HG03045 (cell line): Measurements from ENCODE around the gene UROC1.

ENCODE experiments used
- ATAC-seq: cut with Tn5 transposase; IDR thresholded peaks from one replicate; pipeline ENCODE4 v1.9.1; 2021; ENCODE audit warnings: mild to moderate bottlenecking, moderate library complexity; ENCODE audit not compliant: unreplicated experiment

Gene UROC1

DNA sequence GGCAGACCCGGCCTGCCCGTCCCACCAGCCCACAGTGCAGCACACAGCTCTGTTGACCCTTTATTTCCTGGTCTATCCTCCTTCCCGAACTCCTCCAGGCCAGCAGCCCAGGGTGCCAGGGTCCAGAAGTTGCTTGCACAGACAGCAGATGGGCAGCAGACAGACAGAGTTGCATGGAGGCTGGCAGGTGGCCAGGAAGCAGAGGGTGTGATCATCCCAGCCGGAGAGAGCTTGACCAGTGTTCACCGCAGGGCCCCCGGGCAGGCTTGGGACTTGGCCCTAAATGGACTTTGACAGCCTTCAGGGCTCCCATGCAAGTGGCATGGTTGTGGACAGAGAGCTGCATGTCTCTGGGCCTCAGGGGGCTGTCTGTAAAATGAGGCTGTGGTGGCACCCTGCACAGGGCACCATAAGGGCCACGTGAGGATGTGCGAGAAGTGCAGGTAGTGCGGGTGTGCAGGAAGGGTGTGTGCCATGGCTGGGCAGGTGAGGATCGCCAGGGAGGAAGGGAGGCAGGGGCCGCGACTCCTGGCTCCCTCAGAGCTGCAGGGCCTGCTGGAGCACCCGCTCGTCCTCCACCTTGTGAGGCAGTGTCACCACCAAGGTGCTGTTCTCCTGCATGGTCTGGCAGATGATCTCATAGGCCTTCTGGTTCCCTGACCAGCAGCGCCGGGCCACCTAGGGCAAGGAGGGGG lies 35.6 kb downstream of the UROC1 start:
- no peak for ATAC-seq

DNA sequence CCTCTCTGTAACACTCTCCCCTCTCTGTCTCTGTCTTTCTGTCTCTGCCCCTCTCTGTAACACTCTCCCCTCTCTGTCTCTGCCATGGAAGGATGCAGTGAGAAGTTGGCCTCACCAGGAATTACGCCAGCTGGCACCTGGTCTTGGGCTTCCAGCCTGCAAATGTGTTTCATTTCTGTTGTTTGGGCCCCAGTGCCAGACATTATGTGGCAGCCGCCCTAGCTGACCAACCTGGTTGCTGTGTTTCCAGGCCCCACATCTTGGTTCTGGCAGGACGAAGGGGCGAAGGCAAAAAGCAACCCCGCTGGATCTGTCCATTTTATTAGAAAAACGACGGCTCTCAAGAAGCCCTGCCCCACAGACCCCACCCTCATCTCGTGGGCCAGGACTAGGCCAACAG lies 36.7 kb downstream of the UROC1 start:
- no peak for ATAC-seq

DNA sequence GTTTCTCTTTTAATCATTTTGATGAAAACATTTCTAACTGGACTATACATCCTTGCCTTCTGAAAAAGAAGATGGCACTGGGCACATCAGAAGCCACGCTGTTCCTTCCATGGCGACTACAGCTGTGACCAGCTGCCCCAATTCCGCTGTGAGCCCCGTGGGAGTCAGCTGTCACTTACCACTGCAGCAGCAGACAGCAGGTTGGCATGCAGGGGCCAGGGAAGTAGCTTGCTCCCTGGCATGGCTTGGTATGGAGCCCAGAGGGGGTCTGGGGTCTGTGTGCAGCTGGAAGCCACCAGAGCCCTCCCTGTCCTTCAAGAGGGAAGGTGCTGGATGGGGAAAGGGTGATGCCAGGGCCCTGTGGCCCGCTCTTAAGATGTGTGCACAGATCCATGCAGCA lies 37.4 kb downstream of the UROC1 start:
- ATAC-seq, result no peak

DNA sequence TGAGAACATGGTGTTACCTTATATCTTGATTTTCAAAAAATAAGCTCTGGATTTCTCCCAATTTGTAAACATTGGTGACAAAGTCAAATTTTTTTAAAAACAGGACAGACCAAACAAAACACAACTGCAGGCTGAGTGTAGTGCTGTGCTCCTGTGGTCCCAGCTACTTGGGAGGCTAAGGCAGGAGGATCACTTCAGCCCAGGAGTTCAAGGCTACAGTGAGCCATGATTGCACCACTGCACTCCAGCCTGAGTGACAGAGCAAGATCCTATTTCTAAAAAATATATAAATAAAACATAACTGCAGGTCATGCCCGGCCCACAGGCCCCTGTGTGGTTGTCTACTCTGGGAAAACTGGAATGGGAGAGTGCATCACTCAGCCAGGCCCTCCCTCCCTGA lies 37.9 kb downstream of the UROC1 start:
- ATAC-seq, result no peak

DNA sequence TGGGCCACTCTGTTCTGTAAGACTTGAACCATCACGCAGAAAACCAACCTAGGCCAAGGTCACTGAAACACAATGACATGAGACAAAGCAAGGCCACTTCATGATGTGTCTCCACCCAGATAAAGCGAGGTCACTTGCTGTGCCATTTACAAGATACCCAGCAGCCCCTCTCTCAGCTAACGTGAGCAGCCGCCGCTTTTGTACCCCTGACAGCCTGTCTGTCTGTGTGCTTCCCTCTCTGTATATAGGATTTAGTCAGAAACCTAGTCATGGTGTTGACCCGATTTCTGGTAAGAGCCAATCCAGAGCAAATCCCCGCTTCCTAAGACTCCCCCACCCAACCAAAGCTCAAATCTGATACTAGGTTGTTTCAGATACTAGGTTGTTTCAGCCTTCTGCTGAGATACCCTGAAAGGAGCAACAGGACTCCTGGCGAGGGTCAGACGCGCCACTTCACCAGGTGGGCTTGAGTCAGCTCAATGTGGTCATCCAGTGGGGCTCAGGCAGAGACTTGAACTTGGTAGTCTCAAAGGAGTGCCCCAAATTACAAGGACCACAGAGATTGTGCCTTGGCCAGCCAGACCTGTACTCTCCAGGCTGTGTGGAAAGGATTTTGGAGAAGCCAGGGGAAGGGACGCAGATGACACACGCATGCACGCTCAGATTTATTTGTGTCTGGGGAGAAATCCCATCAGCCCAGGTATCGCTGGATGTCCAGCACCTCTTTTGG lies 38.8 kb downstream of the UROC1 start:
- no peak for ATAC-seq

DNA sequence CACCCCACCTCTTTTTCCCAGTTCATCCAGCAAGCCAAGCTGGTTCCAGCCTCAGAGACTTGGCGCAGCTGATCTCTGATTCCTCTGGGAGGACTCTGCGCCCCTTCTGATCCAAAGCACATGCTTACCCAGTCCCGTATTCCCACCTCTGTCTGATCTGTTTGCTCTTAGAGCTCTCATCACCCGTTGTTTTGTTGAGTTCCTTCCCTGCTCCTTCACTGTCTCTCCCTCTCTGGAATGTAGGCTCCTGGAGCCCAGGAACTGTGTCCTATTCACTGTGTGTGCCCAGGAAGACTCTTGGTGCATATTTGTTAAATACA lies 40.6 kb downstream of the UROC1 start:
- ATAC-seq, result no peak

DNA sequence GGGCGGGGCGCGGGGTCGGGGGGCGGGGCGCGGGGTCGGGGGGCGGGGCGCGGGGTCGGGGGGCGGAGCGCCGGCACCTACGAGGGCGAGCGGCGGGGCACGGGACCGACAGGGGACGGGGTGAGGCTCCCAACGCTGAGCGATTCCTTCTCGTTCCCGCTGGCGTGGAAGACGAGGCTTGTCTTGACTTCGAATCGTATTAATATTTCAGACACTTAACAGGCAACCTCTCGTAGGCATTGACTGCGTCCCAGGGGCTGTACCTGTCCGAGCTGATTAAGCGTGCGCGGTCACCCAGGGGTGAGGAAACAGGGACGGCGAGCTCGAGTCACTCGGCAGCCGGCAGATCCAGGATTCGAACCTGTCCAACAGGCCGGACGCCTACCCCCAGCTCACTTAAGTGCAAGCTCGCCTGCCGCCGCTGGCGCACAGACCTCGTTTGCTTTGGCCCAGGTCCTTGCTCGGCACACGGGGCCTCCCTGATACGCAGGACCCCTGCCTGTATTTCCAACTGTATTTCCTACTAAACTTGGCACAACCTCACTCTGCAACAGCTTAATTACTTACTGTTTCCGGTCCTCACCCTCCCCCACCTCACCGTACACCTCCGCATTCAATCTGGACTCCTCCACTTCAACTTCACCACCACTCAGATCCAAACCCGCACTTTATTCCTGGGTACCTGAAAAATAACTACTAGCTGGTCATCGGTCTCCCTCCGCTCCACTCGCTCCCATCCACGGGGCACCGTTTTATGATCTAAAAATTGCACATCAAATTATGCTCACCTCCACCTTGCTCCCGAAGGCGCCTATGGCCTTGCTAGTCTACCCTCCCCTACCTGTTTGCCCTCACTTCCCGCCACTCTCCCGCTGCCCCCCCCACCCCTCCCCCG lies 41.2 kb downstream of the UROC1 start:
- ATAC-seq, result peak; percentile 33

DNA sequence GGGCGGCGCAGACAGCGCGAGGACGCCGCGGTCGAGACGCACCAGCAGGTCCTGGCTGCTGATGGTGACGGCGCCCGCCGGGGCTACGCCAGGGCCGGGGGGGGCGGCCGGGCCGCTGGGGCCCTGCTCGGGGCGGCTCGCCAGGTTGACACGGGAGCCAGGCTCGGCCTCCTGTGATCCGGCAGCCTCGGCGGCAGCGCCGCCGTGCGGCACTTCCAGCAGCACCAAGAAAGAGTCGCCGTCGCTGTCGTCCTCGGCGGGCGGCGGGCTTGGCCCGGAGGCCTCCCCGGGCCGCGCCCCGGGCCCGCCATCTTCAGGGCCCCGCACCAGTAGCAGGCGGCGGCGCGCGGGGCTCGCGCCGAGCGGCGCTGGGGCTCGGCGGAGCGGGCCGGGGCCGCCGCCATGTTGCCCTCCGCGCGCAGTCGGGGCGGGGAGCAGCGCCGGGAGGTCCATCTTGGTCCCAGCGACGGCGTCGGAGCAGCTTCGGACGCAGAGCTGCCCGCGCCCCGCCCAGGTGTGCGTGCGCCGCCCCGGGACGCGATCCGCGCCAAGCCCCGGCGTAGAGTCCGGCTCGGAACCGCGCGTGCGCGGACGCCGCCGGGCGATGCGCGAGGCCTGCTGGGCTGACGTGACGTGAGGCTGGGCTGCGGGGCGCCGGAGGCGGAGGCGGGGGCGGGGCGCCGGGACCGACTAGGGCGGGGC lies 42.0 kb downstream of the UROC1 start, which contains the start of gene ZXDC:
TSS of gene ZXDC (minus strand) at position 479 of the 702 bp plus-strand sequence. CDS start at position 453, 26 bp downstream.
- ATAC-seq, result peak; percentile 91

DNA sequence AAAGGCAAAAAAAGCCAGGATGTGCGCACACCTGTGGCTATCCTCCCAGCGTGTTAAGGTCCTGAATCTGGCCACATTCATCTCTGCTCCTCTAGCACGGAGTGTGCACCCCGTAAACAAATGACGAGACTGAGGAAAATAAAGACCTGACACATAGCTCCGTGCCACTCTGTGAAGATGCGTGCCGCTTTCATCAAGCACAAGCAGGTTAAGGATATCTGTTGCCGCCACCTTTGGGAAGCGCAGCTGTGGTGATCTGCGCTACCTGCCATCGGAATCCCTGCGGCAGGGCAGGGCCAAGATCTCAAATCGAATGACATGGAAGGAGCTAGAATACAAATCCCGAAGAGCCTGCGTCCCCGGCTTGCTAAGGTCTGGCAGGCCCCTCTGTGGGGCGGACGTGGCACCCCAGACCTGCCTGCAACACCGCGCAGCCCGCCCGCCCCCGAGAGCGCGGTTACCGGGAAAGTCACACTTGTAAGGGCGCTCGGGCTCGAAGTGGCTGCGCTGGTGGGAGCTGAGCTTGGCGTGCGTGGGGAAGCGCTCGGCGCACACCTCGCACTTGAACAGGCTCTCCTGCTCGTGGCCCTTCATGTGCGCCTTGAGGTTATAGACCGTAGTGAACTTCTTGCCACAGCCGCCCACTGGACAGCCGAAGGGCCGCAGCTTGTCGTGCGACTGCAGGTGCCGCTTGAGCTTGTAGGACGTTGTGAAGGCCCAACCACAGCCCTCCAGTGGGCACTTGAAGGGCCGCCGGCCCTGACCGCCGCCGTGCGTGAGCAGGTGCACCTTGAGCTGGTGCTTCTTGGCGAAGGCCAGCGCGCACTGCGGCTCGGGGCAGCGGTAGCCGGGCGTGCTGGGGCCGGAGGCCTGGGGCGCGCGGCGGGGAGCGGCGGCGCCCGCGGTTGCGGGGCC lies 42.8 kb downstream of the UROC1 start:
- ATAC-seq, result peak; percentile 20

DNA sequence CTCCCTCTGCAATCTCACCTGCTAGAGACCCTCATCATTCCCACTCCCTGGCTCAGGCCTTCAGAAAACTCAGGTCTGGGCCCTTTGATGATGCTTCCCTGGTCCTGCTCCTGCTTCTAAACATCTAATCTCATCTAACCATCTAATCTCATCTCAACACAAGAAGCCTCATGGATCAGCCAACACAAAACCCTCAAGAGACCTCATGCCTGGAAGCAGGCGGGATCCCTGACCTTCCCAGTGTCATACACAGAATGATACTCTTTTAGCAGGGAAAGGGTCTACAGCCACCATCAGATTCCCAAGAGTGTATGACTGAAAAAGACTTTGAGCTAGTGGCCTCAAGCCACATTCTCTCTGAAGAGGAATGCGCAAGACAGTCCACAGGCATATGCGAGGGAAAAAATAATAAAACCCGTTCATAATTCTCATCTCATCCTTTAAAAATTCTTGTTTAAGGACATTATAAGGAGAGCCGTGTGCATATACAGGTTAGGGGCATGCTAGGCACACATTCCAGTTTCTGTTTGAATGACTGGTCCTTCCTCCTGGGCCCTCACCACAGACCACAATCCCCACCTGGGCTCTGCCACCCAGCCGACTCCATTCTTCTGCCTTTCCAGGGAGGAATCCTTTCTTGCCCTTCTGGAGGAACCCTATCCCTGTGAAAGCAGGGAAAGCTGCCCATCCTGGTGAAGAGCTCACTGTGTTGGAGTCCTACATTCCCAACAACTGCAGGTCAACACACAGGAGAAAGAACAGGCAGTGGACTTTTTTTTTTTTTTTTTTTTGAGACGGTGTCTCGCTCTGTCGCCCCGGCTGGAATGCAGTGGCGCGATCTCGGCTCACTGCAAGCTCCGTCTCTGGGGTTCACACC lies 44.0 kb downstream of the UROC1 start:
- no peak for ATAC-seq

DNA sequence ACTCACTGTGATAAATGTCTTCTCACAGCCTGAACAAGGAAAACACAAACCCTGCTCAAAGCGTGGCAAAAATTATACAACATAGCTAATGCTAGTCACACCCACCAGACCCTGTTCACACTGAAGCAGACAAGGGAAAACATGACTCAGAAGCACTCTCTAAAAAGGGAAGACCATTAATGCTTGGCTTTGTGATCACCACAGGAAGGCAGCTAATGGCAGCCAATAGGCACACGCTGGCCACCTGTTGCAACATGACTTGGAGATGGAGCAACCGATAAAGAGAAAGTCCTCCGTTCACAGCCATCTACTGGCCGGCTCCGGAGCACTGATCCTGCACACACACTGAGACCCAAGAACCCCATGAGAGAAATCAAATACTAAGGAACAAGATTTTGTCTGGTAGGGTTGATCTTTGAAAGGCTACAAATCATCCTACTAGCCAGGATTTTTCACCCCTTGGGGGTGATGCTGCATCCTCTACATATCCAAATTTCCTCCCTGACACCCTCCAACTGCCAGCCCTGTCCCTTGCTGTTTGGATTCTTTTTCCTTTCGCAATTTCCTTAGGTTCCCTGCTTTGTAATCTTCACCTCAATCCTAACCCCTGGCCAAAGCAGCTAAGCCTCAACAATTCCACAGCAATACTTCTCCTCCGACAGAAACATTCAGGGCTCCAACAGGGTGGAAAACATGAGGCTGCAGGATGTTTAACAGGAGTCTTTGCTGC lies 45.1 kb downstream of the UROC1 start:
- no peak for ATAC-seq

DNA sequence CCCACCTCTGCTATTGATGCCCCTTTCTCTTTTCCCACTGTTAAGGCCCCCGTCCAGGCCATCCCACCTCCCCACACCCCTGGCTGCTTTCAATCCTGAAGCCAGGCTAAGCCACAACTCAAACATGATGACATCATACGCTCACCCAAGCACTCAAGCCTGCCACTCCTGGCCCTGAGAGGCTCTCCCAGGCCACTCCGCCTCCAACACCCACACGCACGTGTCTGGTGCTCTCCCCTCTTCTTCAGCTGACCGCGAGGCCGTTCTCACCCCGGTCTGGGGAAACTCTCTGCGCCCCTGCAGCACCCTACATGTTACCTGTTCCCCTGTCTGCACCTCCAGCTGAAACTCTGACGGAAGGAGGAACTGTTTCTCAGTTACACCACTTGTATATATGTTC lies 48.1 kb downstream of the UROC1 start:
- no peak for ATAC-seq

DNA sequence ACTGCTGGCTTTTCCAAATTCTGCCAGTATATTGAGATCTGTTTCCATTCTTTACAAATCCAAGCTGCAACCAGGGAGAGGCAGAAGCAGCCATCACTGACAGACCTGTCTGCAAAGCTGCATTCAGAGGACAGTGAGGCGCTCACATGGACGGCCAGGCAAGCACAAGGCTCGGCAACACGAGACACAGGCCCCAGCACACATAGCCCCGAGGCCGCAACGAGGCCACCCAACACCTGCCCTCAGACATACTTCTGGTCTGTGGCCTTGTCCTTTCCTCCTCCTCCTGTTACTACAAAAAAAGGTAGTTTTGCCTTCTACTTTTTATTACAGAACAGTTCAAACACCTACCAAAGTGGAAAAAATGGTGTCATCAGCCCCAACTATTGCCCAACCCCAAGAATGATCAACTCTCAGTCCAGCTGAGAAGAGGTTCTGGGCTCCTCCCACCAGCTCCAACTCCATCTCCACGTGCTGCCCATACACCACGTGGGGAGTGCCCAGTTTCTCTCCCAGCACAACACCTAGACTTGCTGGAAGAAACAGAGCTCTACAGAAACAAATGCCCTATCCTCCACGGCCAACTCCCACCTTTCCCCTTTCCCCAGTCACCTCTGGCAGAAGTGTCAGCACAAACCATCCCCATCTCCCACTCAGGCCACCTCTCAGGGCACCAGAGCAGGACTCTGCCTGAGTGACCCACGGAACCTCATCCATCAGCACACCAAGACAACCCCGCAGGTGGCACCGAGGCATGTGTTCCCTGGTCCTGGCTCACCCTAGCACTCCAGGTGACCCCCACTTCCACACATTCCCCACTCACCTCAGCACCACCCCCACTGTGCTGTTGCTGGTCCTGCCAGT lies 49.3 kb downstream of the UROC1 start:
- ATAC-seq, result no peak

DNA sequence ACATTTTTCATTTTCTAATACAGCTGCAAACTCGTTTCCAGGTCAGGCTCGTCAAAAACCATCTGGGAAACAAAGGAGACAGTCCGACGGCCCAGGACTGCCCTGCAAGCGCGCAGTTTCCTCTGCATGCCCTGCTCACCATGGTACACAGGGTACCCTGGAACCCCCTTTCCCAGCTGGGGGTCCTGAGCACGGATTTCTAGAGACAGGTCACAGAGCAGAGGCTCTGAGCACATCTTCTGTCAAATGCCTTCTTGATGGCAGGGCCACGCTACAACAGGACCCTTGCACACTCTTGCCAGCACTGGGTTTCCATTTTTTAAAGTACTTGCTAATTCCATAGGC lies 50.0 kb downstream of the UROC1 start:
- no peak for ATAC-seq

DNA sequence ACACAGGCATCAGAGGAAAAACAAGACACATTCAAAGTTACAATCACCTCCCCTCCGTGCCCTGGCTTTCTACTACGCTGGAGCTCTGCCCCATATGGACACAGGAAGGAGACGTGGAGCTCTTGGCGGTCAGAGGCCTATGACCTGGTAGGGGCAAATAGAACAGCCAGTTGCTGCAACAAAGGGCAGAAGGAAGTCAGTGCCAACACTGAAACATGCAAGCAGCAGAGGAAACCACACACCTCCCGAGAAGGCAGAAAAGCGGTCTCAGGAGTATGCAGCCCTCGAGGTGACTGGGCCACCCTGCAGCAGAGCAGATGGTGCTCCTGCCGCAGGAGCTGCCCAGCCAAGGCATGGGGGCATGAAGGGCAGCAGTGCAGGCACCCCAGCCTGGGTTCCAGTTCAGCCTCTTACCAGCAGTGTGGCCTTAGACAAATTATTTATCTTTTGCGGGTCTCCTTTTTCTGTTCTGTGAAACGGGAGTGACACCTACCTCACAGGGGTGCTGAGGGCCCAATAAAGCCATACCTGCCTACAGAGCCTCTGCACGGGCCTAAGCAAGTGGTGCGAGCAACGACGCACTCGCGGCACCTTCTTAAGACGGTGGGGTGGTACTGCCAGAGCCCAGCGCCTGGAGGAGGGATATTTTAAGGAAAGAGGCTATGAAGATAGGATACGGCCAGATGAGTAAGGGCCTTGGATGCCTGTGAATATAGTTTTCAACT lies 50.5 kb downstream of the UROC1 start:
- ATAC-seq, result no peak

DNA sequence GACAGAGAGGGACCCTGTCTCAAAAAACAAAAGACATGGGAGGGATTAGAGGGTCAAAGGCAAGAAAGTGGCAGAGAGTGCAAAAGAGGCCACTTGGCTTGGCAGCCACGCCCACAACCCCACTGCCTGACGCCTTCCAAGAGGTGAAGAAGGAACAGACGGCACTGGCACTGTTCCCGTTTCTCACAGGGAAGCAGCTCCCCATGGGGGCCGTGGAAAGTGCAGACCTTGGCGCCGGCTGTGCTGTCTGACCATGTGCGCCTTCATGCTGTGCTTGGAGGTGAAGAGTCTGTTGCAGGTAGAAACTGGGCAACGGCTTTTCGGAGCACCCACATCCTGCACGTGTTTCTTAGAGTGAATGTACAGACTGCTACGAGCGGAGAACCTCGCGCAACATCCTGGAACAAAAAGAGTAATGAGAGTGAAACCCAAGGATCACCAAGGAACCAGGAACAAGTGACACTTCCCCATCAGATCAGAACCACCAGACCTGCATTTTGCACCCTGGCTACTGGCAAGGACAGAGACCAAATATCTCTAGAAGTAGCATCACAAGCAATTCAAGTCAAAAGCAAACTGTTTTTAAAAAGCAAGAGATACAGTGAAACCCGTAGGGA lies 51.5 kb downstream of the UROC1 start:
- no peak for ATAC-seq
